GM19025 (cell line): Measurements from ENCODE around the gene HS6ST2.

ENCODE experiments used
- ATAC-seq: cut with Tn5 transposase; IDR thresholded peaks from one replicate; pipeline ENCODE4 v1.9.1; 2021; ENCODE audit warnings: mild to moderate bottlenecking, low read depth, moderate library complexity; ENCODE audit not compliant: unreplicated experiment

HS6ST2 gene

DNA sequence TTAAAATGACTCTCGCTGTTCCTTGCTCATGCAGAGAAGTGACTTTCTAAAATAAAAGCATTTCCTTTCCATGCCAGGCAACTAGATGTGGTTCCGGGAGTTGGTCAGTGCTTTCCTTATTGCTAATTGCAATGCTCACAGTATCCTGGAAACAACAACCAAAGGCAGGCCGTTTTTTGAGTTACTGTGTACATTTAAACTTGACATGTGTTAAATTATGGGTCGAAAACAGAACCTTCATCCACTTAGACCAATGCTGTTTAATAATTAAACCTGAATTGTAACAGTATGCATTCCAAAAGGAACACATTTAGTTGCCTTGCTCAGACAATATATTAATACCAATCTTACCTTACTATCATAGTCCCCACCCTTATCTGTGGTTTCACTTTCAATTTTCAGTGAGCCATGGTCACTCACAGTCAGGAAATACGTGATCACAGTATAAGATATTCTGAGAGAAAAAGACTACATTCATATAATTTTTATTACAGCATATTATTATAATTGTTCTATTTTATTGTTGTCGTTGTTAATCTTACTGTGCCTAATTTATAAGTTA is 102.6 kb downstream of the HS6ST2 start:
- no peak for ATAC-seq

DNA sequence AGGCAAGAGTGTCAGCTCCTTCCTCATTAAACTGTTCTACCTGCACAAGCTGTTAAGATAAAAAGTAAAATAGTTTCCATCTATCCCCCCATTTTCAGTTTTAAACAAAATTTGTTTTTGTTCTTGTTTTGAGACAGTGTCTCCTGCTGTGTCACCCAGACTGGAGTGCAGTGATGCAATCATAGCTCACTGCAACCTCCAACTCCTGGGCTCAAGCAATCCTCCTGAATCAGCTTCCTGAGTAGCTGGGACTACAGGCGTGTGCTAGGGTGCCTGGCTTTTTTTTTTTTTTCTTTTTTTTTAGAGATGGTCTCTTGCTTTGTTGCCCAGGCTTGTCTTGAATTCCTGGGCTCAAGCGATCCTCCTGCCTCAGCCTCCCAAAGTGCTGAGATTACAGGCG is 105.4 kb downstream of the HS6ST2 start:
- no peak for ATAC-seq

DNA sequence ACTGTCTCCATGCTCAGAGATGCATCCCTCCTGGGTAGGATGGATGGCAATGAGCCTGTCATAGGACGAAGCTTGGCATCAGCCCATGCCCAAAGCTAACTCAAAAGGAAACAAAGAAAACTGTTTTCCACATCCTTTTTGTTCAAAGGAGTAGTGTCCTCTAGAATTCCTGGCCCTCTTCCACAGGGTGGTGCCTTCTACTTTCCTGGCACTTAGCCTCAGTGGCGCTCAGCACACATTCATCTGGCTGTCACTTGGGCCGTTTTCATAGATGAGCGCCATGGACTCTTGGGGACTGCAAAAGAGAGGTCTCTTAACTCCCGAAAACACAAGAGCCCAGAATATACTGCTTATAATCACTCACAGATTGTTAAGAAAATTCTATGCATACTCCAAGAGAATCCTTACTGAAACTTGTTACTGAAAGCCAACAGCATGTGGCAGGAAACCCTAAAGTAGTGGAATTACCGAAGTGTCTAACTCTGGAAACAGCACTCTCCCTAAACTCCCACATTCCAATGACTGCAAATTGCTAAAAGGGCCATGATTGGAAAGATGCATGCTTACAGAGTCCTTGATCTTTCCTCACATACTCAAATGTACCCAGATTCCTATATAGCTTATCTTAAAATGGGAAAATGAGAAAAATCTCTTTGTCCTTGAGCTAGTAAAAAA is 110.0 kb downstream of the HS6ST2 start:
- no peak for ATAC-seq

DNA sequence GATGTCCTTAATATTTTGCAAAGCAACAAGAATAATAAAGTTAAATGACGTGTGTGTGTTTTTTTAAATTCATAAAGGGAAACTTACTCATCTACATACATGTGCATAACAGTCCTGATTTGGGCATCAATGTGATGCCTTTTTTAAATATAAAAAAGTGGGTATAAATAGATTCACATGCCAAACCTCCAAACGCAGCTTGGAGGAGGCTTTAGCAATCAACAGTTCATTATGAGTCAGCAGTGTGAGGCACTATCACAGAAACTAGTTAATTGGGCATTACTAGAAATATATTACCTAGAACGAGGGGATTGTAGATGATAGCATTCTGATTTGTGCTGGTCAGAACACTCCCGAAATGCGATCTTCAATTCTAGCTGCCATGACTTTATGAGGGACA is 115.1 kb downstream of the HS6ST2 start:
- ATAC-seq, result no peak

DNA sequence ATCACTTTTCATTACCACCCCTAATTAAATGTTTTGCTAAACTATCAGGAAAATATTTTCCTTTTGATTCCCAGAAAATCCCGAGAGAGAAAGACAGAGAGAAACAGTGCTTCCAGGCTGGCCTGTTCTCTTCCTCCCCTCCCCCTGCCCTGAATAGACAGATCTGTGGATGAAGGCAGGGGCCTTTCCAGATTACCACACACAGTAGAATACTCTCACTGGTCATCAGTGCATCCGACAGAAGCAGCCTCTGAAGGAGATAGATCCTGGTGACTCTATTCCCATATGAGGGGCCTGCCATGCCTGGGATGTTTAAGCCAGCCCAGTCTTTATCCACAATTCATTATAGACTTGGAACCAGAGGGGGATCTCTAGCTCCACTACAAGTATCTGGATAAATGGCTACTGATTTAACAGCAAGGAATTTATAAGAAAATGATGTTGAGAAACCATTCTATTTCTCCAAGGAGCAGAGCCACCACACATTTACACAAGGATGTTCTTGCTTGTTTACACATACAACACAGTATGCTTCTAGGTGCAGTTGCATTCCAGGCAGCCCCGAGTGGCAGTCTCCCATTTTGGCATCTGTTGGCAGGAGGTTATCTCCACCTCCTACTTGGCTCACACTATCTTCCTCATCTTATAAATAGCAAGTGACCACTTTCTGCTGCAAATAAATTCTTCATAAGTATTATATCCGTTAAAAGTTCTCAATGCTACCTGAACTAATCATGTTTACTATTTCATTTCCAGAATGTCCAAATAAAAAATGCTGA is 115.8 kb downstream of the HS6ST2 start:
- no peak for ATAC-seq

DNA sequence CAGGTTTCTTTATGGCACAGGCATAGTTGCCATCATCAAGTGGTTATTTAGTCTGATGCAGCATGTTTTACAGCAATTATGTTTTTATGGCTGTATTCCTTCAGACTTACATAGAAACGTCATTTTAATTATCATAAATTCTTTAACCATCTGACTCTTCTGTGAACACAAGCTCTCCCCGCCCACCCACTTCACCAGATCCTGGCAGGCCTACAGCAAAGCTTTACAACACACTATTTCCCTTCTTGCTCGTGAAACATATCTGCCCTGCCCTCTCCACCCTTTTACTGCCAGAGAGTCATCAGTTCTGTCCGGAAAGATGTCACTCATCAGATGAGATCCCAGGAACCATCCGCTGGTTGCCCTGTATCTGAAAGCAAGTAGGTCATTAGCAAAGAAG is 120.5 kb downstream of the HS6ST2 start:
- ATAC-seq, result no peak

DNA sequence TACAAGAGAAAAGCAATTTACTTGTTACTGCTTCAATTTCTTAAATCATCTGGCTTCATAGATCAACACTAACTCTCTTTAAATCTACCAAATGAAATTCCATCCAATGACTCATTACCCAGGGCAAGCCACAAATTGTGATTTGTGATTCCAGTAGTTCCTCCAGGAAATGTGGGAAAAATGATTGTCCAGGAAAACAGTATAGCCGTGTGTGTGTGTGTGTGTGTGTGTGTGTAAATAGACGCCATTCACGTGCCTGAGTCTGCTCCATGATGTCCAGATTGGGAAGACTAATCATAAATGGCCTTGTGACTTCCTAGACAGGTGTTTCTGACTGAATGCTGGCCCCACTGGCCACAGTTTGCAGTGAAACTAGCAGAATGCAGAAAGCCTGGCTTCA is 121.3 kb downstream of the HS6ST2 start:
- ATAC-seq, result no peak

DNA sequence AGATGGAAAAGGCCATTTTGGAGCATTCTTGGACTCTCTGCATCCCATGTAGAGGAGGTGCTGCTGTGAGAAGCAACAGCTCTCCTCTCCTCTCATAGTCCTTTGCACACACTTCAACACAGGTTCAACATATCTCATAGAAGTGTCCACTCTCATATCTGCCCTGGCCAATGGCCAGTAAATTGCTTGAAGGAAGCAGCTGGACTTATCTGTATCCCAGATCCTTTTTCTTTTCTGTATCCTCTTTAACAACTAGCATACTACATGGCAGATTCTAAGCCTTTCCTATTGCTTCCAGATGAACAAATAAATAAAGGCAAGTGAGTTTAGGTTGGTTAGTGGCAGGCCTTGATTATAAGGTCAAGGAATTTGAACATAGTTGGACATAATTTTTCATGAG is 122.0 kb downstream of the HS6ST2 start:
- ATAC-seq, result no peak

DNA sequence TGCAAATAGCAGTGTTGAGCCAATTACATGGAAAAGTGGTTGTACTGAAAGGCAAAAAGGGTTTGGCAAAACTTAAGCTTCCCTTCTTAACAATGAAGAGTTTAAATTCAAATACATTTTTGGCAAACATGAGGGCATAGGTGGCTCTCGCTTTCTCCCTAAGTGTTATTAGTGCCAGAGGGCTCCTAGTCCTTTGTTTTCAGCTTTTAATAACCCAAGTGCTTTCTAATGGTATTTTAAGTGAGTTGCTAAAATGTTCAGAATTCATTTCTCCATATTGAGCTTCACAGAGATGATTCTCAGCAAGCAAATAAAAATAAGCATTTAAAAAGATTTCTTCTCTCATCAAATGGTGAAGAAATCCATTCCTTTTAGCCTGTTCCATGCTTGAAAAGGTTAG is 123.7 kb downstream of the HS6ST2 start:
- no peak for ATAC-seq

DNA sequence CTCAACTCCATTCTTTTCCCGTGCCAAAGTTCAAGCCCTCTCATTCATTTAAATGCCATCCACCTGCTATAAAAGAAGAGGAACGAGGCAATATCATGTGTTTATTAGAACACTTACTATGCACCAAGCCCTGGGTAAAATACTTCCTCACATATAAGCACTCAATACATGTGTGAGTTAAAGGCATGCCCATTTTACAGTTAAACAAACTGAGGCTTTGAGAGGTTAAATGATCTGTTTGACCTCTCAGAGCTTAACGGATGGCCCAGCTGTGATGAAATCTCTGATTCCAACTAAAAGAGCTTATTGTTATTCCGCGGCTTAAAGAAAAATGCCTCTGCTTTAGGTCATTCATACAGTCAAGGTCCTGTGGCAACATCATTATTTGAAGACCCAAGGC is 124.3 kb downstream of the HS6ST2 start:
- no peak for ATAC-seq

DNA sequence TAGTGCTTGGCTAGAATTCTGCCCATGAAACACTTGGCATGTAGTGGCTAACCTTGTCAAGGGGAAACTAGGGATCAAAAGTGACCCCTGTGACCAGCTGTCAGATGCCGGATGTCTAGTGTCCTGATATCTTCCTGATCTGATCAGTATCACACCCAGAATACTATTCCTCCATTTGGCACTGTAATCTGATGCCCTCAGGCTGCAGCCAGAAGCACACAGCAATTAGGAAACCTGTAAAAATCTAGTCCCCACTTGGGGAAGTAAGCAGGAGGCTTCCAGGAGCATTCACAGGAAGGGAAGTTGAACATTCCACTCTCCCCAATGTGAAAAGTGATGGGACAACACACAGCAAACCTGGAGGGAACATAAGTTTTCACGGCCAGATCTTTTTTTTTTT is 125.1 kb downstream of the HS6ST2 start:
- no peak for ATAC-seq

DNA sequence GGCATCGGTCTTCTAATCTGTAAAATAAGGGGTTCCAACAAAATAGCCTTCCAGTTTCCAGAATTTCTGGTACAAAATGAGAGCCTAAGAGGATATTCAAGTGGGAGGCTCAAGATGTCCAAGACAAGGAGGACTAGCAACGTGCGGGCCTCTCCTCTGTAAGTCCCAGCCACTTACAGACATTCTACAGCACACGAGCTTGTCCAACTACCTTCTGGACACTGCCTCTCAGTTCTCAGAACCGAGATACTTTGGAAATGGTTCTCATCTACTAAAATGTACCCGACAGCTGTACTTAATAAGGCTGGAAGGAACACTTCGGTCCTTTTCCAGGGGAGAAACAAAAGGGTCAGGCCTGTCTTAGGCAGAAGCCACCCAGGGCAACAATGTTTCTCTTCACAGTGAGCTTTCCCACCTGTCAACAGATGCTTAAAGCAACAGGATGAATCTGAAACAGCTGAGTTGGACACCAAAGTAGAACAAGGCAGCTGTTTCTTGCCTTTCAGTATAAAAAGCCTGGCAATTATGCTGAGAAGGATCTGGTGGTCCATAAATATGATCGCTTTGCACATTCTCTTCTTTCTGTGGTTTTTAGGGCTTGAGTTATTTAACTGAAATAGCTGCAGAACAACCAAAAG is 127.0 kb downstream of the HS6ST2 start:
- ATAC-seq, result no peak

DNA sequence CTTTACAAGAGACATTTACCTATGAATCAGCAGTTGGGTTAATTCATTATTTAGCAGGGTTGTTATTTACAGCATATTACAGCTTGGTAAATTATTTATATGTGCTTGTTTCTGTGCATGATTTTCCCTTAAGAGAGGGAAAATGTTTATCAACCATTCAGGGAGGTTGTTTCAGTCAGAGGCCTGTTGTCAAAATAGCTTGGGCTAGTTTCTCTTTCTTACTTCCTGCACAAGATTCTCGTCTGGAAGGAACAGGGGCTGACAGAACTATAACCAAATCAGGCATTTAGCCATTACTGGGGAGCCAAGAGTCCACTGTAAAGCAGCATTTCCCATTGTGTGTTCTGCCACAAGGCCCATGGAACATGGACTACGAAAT is 135.8 kb downstream of the HS6ST2 start:
- no peak for ATAC-seq

DNA sequence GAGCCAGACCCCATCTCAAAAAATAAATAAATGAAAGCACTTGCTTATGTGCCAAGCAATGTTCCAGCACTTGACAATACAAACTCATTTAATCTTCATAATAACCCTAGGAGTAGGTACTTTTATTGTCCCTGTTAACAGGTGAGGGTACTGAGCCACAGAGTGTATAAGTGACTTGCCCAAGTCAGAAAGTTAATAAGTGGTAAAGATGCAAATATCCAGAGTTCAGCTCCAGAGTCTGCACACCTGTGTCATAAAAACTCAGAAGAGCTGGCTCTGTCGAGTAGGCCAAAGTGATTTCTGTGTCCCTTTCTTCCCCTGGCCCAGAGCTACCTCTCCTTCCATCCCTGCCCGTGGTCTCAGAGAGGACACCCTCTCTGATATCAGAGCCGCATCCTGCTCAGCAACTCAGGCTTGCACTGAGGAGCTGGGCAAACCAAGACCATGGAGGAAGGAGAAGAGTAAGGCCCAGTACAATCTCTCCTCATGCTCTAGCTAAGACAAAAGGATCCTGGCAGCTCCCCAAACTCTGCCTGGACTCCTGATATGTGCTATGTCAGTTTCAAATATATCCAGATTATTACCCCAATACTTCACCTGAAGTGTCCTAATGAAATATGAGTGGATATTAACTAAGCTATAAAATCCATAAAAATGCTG is 136.3 kb downstream of the HS6ST2 start:
- no peak for ATAC-seq

DNA sequence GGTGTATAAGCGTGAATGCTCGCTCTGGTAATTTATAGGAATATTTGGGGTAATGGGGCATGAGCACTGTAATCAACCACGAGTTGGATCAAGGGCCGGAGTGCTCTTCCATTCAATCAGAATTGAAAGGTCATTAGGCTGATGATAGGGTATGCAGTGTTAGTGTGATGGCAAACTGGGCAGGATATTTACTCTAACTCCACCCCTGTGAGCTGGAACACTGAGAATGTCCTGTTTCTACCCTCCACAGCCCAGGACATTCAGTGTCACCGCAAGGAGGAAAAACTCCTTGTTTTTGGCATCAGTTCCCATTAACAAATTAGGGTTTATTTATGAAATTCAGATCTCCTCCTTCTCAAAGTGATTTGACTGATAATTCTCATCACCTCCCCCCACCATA is 137.8 kb downstream of the HS6ST2 start:
- no peak for ATAC-seq

DNA sequence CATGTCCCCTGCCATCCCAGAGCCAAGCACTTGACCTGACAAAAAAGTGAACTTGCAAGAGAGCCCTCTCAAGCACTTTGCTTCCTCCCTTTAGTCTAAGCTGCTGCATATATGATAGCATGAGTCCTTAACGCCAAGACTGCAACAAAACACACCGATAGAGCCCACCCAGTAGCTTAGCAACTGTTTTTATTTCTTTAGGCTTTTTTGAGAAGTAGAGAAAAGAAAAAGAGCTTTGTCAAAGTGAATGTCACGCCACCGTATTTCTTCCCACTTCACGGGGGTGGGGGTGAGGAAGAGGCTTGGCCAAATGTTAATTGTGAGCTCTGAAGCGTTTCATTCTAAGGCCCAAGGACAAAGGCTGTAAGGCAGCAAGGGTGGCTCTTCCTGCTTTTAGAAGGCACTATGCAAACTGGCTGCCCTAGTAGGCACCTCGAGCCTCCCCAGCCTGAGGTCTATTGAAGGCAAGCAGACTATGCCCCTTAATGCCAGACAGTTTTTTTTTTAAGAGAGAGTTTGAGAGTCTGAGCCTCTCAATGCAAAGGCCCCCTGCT is 138.6 kb downstream of the HS6ST2 start:
- ATAC-seq, result no peak

DNA sequence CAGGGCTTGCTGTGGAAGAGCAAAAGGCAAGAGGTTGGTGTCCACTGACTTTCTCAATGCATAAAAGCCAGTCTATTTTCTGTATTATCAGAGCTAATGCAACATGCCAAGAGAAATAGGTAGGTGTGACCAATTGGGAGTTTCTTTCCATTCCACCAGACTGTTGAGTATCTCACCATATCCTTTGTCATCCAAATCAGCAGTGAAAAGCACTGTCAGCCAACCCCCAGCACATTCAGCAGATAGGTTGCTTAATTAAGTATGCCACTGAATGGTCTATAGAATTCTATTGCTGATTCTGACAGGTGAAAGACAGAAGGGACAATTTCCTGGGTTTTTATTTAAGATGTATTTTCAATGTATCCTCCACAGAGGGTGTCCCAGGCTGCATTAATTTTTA is 139.8 kb downstream of the HS6ST2 start:
- ATAC-seq, result no peak

DNA sequence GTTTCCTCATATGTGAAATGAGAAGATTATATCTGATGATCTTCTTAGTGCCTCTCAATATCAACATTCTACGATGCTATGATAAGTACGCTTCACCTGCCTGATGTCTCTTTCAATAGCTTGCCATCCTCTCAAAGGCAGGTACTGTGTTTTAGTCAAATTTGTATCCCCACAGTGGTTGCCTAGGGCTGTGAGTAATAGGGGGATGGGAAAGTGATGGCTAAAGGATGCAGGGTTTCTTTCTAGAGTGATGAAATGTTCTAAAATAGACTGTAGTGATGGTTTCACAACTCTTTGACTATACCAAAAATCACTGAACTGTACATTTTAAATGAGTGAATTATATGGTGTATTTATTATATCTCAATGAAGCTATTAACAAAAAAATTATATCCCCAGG is 142.8 kb downstream of the HS6ST2 start:
- no peak for ATAC-seq

DNA sequence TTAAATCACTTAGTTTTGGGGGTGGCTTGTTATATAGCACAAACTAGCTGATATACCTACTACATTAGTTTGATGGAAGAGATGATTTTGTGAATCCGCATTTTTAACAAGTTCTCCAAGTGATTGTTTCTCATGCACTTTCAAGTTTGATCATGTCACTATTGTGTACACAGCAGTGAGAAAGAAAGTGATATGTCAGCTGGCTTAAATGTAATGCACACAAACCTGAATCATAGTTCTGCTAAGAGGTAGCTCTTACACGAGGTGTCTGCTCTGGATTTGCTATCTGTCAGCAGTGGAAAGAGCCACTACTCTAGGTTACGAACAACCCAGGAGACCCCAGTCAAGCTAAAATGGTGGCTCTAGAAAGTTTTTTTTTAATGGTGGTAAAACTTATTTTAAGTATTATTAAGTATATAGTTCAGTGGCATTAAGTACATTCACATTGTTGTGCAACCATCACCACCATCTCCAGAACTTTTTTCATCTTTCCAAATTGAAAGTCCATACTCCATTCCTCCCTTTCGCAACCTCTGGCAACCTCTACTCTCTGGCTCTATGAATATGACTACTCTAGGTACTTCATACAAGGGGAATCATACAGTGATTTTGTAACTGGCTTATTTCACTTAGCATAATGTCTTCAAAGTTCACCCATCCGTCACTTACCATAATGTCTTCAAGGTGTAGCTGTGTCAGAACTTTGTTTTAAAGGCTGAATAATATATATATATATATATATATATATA is 147.3 kb downstream of the HS6ST2 start:
- ATAC-seq, result no peak

DNA sequence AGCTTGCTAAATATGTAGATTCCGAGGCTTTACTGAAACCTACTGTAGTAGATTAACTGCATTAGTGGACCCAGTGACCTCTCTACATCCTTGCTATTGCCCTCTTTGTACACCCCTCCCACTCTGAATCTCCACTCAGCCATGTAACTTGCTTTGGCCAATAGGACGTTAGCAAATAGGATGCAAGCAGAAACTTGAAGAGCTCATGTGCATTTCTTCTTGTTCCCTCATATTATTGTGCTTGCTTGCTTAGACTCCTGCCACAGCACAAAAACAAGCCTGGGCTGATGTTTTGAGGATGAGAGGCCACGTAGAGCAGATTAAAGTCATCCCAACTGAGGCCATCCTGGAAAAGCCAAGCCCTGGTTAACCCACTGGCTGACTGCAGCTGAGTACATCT is 147.9 kb downstream of the HS6ST2 start:
- no peak for ATAC-seq
